HG03066 (cell line): ENCODE results near the gene CROCC2.

Source experiments
- ATAC-seq: cut with Tn5 transposase; IDR thresholded peaks from one replicate; pipeline ENCODE4 v1.9.1; 2021; ENCODE audit warnings: low read depth; ENCODE audit not compliant: unreplicated experiment

CROCC2 gene

DNA sequence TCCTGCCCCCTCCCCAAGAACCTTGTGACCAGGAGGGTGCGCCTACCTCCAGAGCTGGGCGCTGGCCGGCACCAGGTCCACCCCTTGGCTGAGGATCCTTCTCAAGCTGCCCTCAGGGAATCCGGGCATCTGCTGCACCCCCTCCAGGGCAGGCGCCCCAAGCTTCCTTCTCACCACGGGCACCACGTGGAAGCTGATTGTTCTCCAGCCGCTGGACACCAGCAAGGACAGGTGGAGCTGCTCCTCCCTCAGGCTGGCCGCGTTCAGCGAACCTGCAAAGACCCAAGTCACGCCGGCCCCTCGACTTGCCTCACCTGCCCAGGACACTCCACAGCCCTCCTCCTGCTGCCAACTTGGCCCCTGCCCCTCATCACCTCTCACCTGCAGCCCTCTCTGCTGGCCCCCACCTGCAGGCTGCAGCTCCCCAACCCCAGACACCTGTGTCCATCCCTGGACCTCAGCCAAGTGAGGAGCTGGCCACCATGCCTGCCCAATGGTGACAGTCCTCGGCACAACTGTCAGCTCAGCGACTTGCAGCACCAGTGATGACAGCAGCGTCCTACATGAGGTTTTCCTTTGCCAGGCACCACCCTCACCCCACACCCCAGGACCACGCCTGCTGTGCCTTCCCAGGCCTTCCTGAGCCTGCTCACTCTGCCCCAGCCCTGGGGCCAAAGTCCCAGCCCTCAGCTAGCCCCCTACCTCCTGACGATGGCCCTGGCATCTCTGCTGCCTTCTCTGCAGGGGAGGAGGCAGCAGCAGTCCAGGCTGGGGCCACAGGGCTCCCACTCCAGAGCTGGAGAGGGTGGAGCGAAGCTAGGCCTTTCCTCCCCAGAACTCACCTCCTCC, 14.4 kb upstream of the CROCC2 start:
- ATAC-seq = no peak

DNA sequence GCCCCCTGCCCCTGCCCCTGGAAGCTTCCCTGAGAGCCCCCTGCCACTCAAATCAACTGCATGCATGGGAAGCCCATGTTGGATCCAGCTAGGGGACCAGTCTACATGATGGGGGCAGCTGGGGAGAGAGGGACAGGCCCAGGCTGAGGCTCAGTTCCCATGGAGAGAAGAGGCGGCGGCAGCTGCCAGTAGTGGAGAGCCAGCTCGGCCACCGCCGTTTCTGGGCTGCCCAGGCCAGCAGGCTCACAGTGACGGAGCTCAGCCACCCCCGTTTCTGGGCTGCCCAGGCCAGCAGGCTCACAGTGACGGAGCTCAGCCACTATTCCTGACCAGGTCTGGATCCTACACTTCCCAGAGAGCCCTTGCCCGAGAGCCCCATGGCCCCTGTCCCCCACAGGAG, 13.8 kb upstream of the CROCC2 start:
- no peak for ATAC-seq

DNA sequence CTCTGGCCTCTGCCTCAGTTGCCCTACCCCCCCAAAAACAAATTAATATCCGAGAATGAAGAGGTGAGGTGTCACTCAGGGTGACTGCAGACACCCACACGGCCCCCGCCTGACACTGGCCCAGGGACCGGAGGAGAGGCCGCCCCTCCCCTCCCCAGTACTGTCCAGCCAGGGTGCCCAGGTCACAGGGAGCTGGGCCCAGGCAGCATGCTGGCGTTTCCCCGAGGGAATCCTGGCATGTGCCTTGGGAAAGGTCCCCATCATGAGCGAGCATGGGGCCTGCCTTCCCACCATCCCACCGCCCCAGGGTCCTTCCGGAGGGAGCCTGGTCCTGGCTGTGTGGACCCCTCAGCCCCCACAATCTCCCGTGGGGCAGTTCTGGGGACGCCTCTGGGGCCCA, 13.2 kb upstream of the CROCC2 start:
- no peak for ATAC-seq

DNA sequence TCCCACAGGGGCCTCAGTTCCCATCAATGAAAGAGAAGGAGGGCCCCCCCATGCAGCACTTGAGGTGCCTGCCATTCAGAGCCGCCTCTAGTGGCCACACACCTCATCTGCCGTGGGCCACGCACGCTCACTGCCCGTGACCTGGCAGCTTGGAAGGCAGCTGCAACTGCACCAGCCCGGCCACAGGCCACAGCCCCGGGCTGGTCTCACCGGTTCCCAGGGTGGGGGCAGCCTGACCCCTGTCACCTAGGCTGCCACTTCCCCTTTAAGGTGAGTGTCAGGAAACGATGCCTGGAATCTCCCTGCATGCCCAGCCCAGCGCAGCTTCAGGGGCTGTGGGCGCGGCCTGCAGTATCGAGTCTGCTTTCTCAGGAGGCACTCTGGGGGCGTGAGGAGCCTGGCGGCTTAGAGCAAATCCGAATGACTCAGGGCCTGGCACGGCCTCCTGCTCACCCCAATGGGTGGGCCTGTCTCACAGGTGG, 12.7 kb upstream of the CROCC2 start:
- ATAC-seq = no peak

GRCh38 chr2:240894006-240894405, 12.1 kb upstream of the CROCC2 start:
- no peak for ATAC-seq

- no peak for ATAC-seq
These were observed 11.1 kb upstream of the CROCC2 start for GRCh38 chr2:240894836-240895558.

GRCh38 chr2:240895656-240896388, 10.3 kb upstream of the CROCC2 start, which contains the start of gene MAB21L4:
TSS of gene MAB21L4 (minus strand) at chr2:240896156. CDS start at chr2:240895997, 159 bp downstream.
- ATAC-seq = no peak

DNA sequence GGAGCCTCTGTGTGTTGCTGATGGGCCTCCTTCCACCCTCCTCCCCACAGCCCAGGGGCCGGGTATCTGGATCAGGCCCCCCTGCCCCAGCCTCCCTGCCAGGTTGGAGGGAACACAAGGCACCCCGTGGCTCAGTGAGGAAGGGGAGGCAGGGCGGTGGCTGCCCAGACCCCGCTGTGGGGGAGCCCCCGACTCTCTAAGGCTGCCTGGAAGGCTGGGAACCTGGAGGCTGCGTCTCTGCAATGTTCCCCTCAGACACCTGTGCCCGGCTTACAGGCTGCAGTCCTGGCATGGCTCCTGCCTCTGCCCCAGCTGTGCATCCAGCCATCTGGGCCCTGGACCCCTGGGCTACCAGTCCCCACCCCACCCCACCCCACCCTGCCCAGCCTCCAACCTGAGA, 9.7 kb upstream of the CROCC2 start:
- ATAC-seq = no peak

GRCh38 chr2:240896871-240897692, 9.1 kb upstream of the CROCC2 start:
- ATAC-seq = no peak

DNA sequence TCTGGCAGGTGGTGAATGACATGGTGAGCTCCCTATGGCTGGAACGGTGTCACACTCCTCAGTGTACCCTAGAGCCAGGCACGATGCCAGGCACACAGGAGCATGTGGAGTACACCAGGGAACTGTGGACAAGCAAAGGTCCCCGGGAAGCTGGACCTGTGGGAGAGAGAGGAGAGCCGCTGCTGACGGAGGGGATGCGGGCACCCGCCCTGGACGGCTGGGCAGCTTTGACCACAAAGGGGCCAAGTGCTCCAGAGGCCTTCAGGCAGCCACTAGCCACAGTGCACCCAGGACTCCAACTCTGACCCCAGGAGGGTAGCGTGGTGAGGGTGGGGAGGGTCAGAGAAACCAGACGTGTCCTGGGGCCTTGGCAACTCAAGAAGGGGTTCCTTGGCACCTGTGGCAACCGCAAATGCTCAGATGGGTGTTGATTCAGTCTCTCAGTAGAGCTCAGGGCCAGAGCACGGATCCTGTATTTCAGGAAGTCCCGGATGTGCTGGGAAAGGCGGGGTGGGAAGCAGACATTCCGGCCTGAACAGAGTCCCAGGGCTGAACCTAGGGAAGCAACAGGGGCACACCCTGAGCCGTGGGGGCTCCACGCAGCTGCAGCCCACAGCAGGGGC, 7.9 kb upstream of the CROCC2 start:
- ATAC-seq = no peak

DNA sequence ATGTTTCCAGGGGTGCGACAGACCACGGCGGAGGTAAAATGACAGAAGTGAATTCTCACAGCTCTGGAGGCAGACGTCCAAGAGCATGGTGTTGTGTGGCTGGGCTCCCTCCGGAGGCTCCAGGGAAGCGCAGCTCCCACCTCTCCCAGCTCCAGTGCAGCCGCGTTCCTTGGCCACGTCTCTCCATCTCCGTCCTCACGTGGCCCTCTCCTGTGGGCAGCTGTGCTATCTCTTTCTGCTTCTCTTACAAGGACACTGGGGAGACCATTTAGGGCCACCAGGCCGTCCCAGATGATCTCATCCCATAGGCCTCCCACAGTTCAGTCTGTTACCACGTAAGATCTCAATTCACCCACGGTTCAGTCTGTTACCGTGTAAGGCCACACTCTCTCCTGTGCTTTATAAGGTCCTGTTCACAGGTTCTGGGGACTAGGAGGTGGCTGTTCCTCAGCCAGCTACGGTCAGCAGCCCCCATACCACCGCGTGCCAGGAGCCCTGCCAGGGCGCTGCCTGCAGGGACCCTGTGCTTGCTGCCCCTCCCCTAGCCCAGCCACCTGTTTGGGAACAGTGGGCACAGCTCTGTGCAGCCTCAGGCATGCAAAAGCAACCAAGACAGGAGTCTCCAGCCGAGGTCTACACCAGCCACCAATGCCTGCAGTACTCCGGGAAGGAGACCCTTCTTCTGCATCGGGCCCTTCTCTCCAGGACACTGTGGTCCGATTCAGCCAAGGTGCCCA, 7.2 kb upstream of the CROCC2 start:
- ATAC-seq = no peak

GRCh38 chr2:240899468-240899865, 6.7 kb upstream of the CROCC2 start:
- no peak for ATAC-seq

DNA sequence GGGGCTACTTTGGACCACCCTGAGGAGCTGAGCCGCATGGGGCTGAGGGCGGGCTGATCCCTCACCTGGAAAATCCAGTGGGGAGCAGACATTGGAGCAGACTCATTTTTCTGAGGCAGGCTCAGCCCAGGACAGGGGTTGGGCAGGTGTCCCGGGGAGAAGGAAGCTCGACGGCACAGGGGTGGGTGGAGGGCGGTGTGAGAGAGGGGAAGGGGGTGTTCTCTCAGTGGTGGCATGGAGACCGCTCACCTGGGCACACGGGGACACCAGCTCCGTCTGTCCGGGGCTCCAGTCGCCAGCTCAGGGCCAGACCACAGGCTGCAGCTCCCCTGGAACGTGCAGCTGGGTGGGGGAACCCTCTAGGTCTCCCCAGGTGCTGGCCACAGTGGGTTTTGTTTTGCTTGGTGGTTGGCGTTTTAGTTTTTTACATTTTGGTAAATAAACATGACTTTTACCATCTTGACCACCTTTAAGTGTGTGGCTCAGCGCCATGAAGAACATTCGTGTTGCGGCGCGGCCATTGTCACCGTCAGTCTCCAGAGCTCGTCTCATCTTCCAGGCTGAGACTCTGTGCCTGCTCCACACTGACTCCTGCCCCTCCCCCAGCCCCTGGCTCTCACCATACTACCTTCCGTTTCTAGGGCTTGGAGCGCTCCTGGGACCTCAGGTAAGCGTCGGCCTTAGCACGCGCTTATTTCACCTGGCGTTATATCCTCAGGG, 5.8 kb upstream of the CROCC2 start:
- ATAC-seq = no peak

DNA sequence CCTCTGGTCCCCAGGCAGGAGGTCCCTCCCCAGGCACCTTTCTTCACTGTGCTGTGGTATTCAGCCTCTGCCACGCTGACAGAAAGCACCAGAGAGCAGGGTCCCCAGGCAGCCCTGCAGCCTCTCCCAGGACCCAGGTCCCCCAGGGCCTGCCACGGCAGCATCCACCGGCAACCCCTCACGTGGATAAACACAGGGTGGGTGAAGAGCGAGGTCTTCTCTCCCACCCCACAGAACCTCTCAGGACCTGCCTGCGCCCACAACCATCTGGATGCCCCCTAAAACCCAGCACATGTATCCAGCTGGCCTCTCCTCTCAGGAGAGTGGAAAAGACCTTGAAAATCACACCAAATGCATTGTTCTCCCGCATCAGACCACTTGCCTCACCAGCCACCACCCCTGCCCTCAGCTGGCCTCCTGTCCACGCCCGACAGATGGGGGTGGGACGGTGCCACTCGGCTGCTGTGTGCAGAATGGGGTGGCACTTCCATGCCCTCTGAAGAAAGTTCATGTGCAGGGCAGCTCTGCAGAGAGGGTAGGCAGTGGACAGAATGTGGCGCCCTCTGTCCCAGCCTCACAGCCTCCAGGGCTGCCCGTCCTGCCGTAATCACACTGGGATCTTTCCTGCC, 4.0 kb upstream of the CROCC2 start:
- ATAC-seq = no peak

GRCh38 chr2:240902615-240903041, 3.5 kb upstream of the CROCC2 start:
- no peak for ATAC-seq

GRCh38 chr2:240903191-240904060, 2.7 kb upstream of the CROCC2 start:
- ATAC-seq = no peak
